ENCODE data around the gene FRS3.

The FRS3 gene

DNA sequence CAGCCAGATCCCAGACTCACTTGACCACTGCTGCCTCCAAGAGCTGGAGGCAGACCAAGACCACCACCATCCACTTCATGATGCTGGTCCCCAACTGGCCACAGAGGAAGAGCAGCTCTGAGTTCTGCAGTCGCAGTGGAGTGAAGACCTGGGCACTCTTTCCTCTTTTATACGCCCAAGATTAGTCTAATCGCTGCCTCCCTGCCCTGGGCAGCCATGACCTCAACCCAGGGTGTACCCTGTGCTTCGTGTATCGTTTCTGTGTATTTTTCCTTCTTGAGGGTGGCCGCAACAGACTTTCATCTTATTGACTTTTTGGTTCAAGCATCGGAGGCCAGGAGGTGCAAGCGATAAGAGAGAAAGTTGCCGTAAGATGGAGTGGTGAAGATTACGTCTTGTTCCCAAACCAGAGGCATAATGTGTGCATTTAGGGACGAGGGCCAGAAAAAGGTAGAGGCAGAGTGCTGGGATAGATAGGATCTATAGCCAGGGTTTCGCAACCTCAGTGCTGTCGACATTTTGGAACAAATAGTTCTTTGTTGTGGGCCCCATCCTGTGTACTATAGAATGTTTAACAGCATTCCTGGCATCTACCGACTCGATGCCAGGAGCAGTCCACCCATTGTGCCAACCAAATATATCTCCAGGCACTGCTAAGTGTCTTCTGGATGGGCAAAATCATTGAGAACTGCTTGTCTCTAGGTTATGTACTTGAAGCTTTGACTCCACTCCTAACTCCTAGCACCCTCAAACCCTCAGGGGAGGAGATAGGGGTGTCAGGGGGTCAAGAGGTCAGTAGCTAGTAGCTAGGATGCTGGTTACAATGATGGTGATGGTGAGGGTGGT is 32.2 kb downstream of the FRS3 start, which contains the start of gene PGC:
Gene PGC, minus strand, starts transcription at position 142 of the 846 bp plus-strand sequence. Its CDS starts 63 bp downstream, at position 79.
- TF ChIP-seq, protein P1, sequence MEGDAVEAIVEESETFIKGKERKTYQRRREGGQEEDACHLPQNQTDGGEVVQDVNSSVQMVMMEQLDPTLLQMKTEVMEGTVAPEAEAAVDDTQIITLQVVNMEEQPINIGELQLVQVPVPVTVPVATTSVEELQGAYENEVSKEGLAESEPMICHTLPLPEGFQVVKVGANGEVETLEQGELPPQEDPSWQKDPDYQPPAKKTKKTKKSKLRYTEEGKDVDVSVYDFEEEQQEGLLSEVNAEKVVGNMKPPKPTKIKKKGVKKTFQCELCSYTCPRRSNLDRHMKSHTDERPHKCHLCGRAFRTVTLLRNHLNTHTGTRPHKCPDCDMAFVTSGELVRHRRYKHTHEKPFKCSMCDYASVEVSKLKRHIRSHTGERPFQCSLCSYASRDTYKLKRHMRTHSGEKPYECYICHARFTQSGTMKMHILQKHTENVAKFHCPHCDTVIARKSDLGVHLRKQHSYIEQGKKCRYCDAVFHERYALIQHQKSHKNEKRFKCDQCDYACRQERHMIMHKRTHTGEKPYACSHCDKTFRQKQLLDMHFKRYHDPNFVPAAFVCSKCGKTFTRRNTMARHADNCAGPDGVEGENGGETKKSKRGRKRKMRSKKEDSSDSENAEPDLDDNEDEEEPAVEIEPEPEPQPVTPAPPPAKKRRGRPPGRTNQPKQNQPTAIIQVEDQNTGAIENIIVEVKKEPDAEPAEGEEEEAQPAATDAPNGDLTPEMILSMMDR (IDR thresholded peaks at IDR 0.05; ENCODE audit: insufficient read depth, low read length, poor library complexity, severe bottlenecking) = no peak
- no peak within 1 kb of the TSS for H3K4me3 ChIP-seq (replicated peaks; ENCODE audit: low read depth, low read length)
- H3K27me3 ChIP-seq (replicated peaks; ENCODE audit: control insufficient read depth, insufficient read depth, low read length) = no peaks in the 10 kb centered on the region; the same call in none of the 2 replicates

DNA sequence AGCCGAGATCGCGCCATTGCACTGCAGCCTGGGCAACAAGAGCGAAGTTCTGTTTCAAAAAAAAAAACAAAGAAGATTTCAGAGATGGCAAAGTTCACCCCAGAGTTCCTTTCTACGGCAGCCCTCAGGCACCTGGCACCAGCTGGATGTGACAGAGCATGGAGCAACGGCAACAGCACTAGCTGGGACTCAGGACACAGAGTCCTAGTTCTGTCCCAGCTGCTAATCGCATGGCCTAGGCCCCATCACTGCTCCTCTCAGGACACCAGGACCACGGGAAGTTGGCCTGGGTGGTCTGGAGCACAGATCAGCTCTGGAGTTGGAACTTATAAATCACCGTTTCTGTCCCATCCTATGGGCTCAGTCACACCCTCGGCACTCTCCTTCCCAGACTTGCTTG is 33.6 kb downstream of the FRS3 start:
- TF ChIP-seq, protein P1 (IDR thresholded peaks at IDR 0.05; ENCODE audit: insufficient read depth, low read length, poor library complexity, severe bottlenecking) = no peak

More for the DNA sequence above, 32.2 kb downstream of the FRS3 start, which contains the start of gene PGC:
- no peaks in the 10 kb centered on the region for H3K36me3 ChIP-seq (ENCODE audit: control insufficient read depth, insufficient read depth, low read length)
- no peak for DNase-seq (ENCODE audit: extremely low read depth, insufficient read length)

DNA sequence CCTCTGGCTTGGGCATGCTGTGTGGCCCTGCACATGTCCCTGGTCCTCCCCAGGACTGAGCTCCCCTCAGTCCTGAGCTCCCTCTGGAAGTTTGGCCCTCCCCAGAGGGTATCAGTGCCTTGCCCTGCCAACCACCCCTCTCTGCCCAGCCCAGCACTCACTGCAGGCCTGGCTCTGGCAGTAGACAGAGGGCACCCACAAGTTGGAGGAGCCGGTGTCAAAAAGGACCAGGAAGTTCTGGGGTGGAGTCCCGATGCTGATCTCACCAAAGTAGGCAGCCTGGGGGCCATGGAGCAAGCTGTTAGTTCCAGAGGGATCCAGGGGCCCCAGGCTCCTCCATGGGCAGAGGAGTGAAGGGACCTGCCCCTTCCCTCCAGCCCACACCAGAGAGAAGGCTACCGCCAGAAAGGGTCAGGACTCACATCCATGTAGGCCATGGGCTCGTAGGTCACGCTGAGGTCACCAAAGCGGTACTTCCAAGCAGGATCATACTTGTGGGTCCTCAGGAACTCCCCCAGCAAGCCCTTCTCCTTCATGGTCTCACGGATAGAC is 35.4 kb downstream of the FRS3 start:
- no peak overlapping the region for H3K4me3 ChIP-seq (replicated peaks; ENCODE audit: low read depth, low read length)
- H3K27me3 ChIP-seq (replicated peaks; ENCODE audit: control insufficient read depth, insufficient read depth, low read length) = no peaks in the 10 kb centered on the region; the same call in none of the 2 replicates
- H3K36me3 ChIP-seq (ENCODE audit: control insufficient read depth, insufficient read depth, low read length) = no peaks in the 10 kb centered on the region
- no peak for DNase-seq (ENCODE audit: extremely low read depth, insufficient read length)
- TF ChIP-seq, protein P1 (IDR thresholded peaks at IDR 0.05; ENCODE audit: insufficient read depth, low read length, poor library complexity, severe bottlenecking) = no peak

More for the DNA sequence above, 33.6 kb downstream of the FRS3 start:
- Histone ChIP-seq H3K4me3 (replicated peaks; ENCODE audit: low read depth, low read length) (no peak overlapping the region), H3K27me3 (replicated peaks; ENCODE audit: control insufficient read depth, insufficient read depth, low read length) (no peaks in the 10 kb centered on the region; the same call in none of the 2 replicates), H3K36me3 (ENCODE audit: control insufficient read depth, insufficient read depth, low read length) (no peaks in the 10 kb centered on the region)
- DNase-seq (ENCODE audit: extremely low read depth, insufficient read length) = no peak

DNA sequence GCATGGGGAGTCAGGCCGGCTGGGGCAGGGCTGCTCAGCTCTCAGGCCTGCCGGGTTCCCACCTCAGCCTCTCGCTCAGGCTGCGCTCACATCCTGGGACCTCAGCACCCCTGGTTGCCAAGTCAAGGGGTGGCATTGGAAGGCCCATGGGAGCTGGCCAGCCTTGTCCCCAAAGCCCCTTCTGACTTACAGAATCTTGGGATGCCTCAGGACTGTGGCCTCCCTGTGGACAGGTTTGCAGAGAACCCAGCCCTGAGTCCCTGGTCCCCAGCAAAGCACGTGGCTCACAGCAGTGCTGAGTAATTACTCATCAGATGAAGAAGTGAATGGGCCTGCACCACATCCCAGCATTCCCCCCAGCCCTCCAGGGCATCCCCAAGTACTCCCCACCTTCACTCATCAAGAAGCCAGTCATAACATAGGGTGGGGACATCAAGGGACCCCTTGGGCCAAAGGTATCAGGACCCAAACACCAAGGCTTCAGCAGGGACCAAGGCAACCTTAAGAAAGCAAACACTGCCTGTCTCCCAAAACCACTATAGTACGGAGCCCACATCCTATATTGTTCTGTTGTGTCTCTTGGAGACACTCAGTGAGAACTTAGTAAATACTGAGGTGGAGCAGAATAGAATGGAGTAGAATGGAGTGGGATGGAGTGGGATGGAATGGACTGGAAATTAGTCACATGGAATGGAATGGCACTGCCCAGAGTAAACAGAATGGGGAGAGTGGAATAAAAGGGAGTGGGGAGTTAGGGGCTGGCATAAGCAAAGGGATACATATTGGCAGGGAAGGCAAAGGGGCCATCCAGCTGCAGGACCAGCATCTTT is 36.1 kb downstream of the FRS3 start:
- no peak overlapping the region for H3K4me3 ChIP-seq (replicated peaks; ENCODE audit: low read depth, low read length)
- no peaks in the 10 kb centered on the region for H3K36me3 ChIP-seq (ENCODE audit: control insufficient read depth, insufficient read depth, low read length)
- no peaks in the 10 kb centered on the region; the same call in none of the 2 replicates for H3K27me3 ChIP-seq (replicated peaks; ENCODE audit: control insufficient read depth, insufficient read depth, low read length)
- DNase-seq (ENCODE audit: extremely low read depth, insufficient read length) = no peak
- TF ChIP-seq, protein P1 (IDR thresholded peaks at IDR 0.05; ENCODE audit: insufficient read depth, low read length, poor library complexity, severe bottlenecking) = no peak

DNA sequence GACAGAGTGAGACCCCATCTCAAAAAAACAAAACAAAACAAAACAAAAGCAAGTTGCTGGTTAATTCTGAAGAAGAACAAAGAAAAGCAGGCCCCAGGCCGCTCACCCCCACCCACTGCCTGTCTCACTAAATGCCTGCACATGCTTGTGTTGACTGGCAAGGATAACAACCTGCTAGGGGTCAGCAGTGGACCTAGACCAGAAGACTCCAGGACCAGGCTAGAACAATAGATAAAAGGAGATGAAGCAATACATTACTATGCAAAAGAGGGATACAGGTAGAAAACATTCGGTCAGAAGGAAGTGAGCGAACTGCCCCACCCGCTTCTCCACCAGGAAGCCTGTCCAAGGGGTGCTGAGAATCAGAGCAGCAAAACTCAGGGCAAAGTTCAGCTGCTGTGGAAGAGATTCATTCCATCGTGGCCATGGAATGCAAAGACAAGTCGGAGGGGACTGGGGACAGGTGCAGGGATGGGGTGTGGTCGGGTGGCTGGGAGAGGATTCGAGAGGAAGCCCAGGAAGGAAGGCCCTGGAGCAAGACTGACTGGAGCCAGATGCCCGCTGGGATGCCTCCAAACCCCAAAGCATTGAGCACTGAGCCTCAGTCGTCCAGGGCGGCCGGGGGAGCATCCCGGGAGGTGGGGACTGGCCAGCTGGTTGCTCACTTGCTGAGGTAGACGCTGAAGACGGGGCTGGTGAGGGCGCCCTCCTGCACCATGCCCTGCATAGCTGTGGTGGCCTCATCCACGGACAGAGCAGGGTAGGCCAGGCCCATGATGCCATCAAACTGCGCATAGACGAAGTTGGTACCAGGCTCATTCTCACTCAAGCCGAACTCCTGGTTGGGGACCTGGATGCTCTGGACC is 37.8 kb downstream of the FRS3 start:
- Histone ChIP-seq H3K27me3 (replicated peaks; ENCODE audit: control insufficient read depth, insufficient read depth, low read length) (no peaks in the 10 kb centered on the region; the same call in none of the 2 replicates), H3K4me3 (replicated peaks; ENCODE audit: low read depth, low read length) (no peak overlapping the region), H3K36me3 (ENCODE audit: control insufficient read depth, insufficient read depth, low read length) (no peaks in the 10 kb centered on the region)
- TF ChIP-seq, protein P1 (IDR thresholded peaks at IDR 0.05; ENCODE audit: insufficient read depth, low read length, poor library complexity, severe bottlenecking) = no peak
- DNase-seq (ENCODE audit: extremely low read depth, insufficient read length) = no peak
